NCI-H345 treated with DMSO at 0.1 percent for 48 hours (cell line): ENCODE data around the gene RAI1.
A peak's percentile ranks its signal among the peaks of the same experiment; 100 is the strongest.

ENCODE experiments used
- DNase-seq: peaks from one replicate; lab custom pipeline; 2025; ENCODE audit not compliant: unreplicated experiment; lab: John Stamatoyannopoulos, UW

Gene RAI1

GRCh38 chr17:17840751-17841591 lies 159.7 kb downstream of the RAI1 start:
- DNase-seq = no peak

GRCh38 chr17:17841601-17842025 lies 160.4 kb downstream of the RAI1 start:
- DNase-seq = peak; percentile 57

- no peak for DNase-seq
Observed at GRCh38 chr17:17842111-17842876, 161.0 kb downstream of the RAI1 start.

GRCh38 chr17:17843096-17843495 lies 161.8 kb downstream of the RAI1 start:
- no peak for DNase-seq

GRCh38 chr17:17844079-17844478 lies 162.8 kb downstream of the RAI1 start:
- DNase-seq = no peak

- no peak for DNase-seq
Observed at GRCh38 chr17:17844500-17844899, 163.2 kb downstream of the RAI1 start.

GRCh38 chr17:17845046-17845775 lies 164.0 kb downstream of the RAI1 start:
- DNase-seq = peak; percentile 17

GRCh38 chr17:17846003-17846402 lies 164.7 kb downstream of the RAI1 start:
- DNase-seq = no peak

- DNase-seq = no peak
Observed at GRCh38 chr17:17846645-17847044, 165.4 kb downstream of the RAI1 start.

- no peak for DNase-seq
Observed at GRCh38 chr17:17847118-17847689, 165.9 kb downstream of the RAI1 start.

- no peak for DNase-seq
Observed at GRCh38 chr17:17847726-17848125, 166.5 kb downstream of the RAI1 start.

- no peak for DNase-seq
Observed at GRCh38 chr17:17848311-17849082, 167.2 kb downstream of the RAI1 start.

- DNase-seq = peak; percentile 55
Observed at GRCh38 chr17:17849147-17849820, 168.0 kb downstream of the RAI1 start.

GRCh38 chr17:17849845-17850373 lies 168.7 kb downstream of the RAI1 start:
- peak; percentile 12 for DNase-seq

- DNase-seq = no peak
Observed at GRCh38 chr17:17851103-17852002, 170.1 kb downstream of the RAI1 start.

GRCh38 chr17:17852930-17853329 lies 171.7 kb downstream of the RAI1 start:
- DNase-seq = no peak

- no peak for DNase-seq
Observed at GRCh38 chr17:17853811-17854447, 172.7 kb downstream of the RAI1 start.

GRCh38 chr17:17855976-17856375 lies 174.7 kb downstream of the RAI1 start:
- no peak for DNase-seq
